Keratinocyte (primary cell): Measurements from ENCODE around the gene ANXA4. TPM values are rescaled to one million over a fixed set of nuclear protein-coding genes. Genes with fewer than 3 reads are reported as not detected.

Experiments
- DNase-seq: peaks from one replicate; pipeline ENCODE4 v3.0.0-alpha.2; 2011; ENCODE audit warnings: low read depth, missing footprints, low spot score
- FAIRE-seq: peaks from 2 replicates; lab custom pipeline; 2011; peaks lifted over from hg19 to GRCh38; lab: Jason Lieb, UNC
- H2AFZ ChIP-seq: 2 replicates; pipeline ENCODE4 v1.6.0; 2012; ENCODE audit warnings: low read length, control low read depth, inconsistent platforms; ENCODE audit not compliant: control insufficient read depth
- H3K27ac ChIP-seq: 2 replicates; pipeline ENCODE4 v1.5.1; 2011; ENCODE audit warnings: low read length; ENCODE audit not compliant: control insufficient read depth, insufficient read depth
- H3K27me3 ChIP-seq: 3 replicates; pipeline ENCODE4 v1.6.0; 2011; ENCODE audit warnings: low read length; ENCODE audit not compliant: control insufficient read depth, insufficient read depth; ENCODE audit errors: extremely low read depth
- H3K36me3 ChIP-seq, 2 experiments: 2 replicates in 1 of 2; 3 replicates in 1 of 2; pipeline ENCODE4 v1.5.1; 2011; ENCODE audit warnings: low read length in 2 of 2, mild to moderate bottlenecking in 1 of 2; ENCODE audit not compliant: control insufficient read depth in 2 of 2, insufficient read depth in 2 of 2; ENCODE audit errors: extremely low read depth in 1 of 2
- H3K4me1 ChIP-seq: 3 replicates; pipeline ENCODE4 v1.5.1; 2011; ENCODE audit warnings: low read length; ENCODE audit not compliant: control insufficient read depth, insufficient read depth; ENCODE audit errors: extremely low read depth
- H3K4me2 ChIP-seq: 3 replicates; pipeline ENCODE4 v1.6.0; 2011; ENCODE audit warnings: low read depth, low read length; ENCODE audit not compliant: control insufficient read depth, insufficient read depth; ENCODE audit errors: extremely low read depth
- H3K4me3 ChIP-seq, 3 experiments: fragments of 200-600 bp in 1 of 3; sonication (generic) in 1 of 3; 2 replicates in 2 of 3; 3 replicates in 1 of 3; pipeline ENCODE4 v1.5.1; 2011 to 2016; ENCODE audit warnings: low read length in 3 of 3, mild to moderate bottlenecking in 3 of 3, control low read depth in 2 of 3, inconsistent platforms in 1 of 3, low read depth in 1 of 3, mixed read lengths in 1 of 3, mixed run types in 1 of 3, moderate library complexity in 1 of 3; ENCODE audit not compliant: control insufficient read depth in 2 of 3, insufficient read depth in 2 of 3; ENCODE audit errors: extremely low read depth in 1 of 3
- H3K79me2 ChIP-seq: 2 replicates; pipeline ENCODE4 v1.6.0; 2012; ENCODE audit warnings: low read length; ENCODE audit not compliant: control insufficient read depth, insufficient read depth
- H3K9ac ChIP-seq: 3 replicates; pipeline ENCODE4 v1.6.0; 2011; ENCODE audit warnings: low read length; ENCODE audit not compliant: control insufficient read depth, insufficient read depth; ENCODE audit errors: extremely low read depth
- H3K9me1 ChIP-seq: 3 replicates; pipeline ENCODE4 v1.6.0; 2011; ENCODE audit warnings: low read length; ENCODE audit not compliant: control insufficient read depth, insufficient read depth; ENCODE audit errors: extremely low read depth
- H3K9me3 ChIP-seq: 2 replicates; pipeline ENCODE4 v1.5.1; 2012; ENCODE audit warnings: low read depth, low read length; ENCODE audit not compliant: control insufficient read depth
- H4K20me1 ChIP-seq: 3 replicates; pipeline ENCODE4 v1.6.0; 2011; ENCODE audit warnings: low read length; ENCODE audit not compliant: control insufficient read depth, insufficient read depth; ENCODE audit errors: extremely low read depth
- CTCF ChIP-seq, 3 experiments: IDR thresholded peaks in 1 of 3; conservative IDR thresholded peaks in 1 of 3; optimal IDR thresholded peaks in 1 of 3; 2 replicates in 2 of 3; 3 replicates in 1 of 3; pipeline versions ENCODE3 to v1.5.1; 2011; ENCODE audit warnings: low read length in 3 of 3, mild to moderate bottlenecking in 3 of 3, moderate library complexity in 2 of 3, control low read depth in 1 of 3, inconsistent platforms in 1 of 3; ENCODE audit not compliant: insufficient read depth in 2 of 3; ENCODE audit errors: extremely low read depth in 1 of 3
- EZH2 ChIP-seq: IDR thresholded peaks from one replicate; pipeline ENCODE4 v1.6.1; 2012; ENCODE audit warnings: inconsistent platforms, mild to moderate bottlenecking, low read length, moderate library complexity
- dilution Hi-C: fragments of 300-500 bp; cut with MboI; formaldehyde crosslinking; loops from one replicate; pipeline ENCODE4 v1.7.0; 2020; ENCODE audit warnings: low sequenced_read_pairs; ENCODE audit not compliant: extremely low pct_ligation_motif_present
- polyA plus RNA-seq, 5 experiments: library from polyadenylated mRNA; depleted of rRNA in 3 of 5; stranded (reverse) in 3 of 5; stranded (forward) in 1 of 5; unstranded in 1 of 5; fragments of >200 nt; gene quantifications; 1 replicate in 1 of 5; 2 replicates in 3 of 5; 3 replicates in 1 of 5; pipeline versions ENCODE4 v1.2.1 to v1.2.3, GENCODE V29; 2011 to 2012; ENCODE audit warnings: missing spikeins in 2 of 5, low read depth in 1 of 5, low replicate concordance in 1 of 5

Gene ANXA4
- polyA plus RNA-seq, 1 donor (not counting 4 experiments of a cell fraction or from before 2014, with no cell fraction given), result 209 TPM

- H3K4me1 ChIP-seq, result peaks cover 11% of the 10 kb centered on the region
- no peak overlapping the region for H3K4me2 ChIP-seq
- H3K9me3 ChIP-seq, result no peaks in the 10 kb centered on the region
- H2AFZ ChIP-seq, result no peak overlapping the region
- H3K79me2 ChIP-seq, result no peaks in the 10 kb centered on the region
- H3K36me3 ChIP-seq, result no peaks in the 10 kb centered on the region
- TF ChIP-seq CTCF (optimal IDR thresholded peaks at IDR 0.05 in 1 of 3, IDR thresholded peaks at IDR 0.05 in 1 of 3, conservative IDR thresholded peaks at IDR 0.05 in 1 of 3; ENCODE audit: extremely low read depth in 1 of 3, insufficient read depth in 2 of 3, low read length in 3 of 3) (no peak), EZH2 (no peak)
- H3K27me3 ChIP-seq, result no peaks in the 10 kb centered on the region
- no peak overlapping the region for H3K27ac ChIP-seq
- DNase-seq, result no peak
- no peaks in the 10 kb centered on the region for H4K20me1 ChIP-seq
- no peak overlapping the region for H3K4me3 ChIP-seq
- H3K9ac ChIP-seq, result no peak overlapping the region
- no peak for FAIRE-seq
- dilution Hi-C loops, result no loop called here
- H3K9me1 ChIP-seq, result no peaks in the 10 kb centered on the region
Measured at GRCh38 chr2:69717186-69717585, 24.7 kb upstream of the ANXA4 start.

- peaks cover 11% of the 10 kb centered on the region for H3K4me1 ChIP-seq
- H3K36me3 ChIP-seq, result no peaks in the 10 kb centered on the region
- no peaks in the 10 kb centered on the region for H3K79me2 ChIP-seq
- no peak overlapping the region for H3K4me3 ChIP-seq
- no peak overlapping the region for H2AFZ ChIP-seq
- no peak overlapping the region for H3K4me2 ChIP-seq
- no peaks in the 10 kb centered on the region for H3K9me1 ChIP-seq
- dilution Hi-C loops, result no loop called here
- H4K20me1 ChIP-seq, result no peaks in the 10 kb centered on the region
- no peaks in the 10 kb centered on the region for H3K27me3 ChIP-seq
- H3K9me3 ChIP-seq, result no peaks in the 10 kb centered on the region
- DNase-seq, result no peak
- TF ChIP-seq CTCF (optimal IDR thresholded peaks at IDR 0.05 in 1 of 3, IDR thresholded peaks at IDR 0.05 in 1 of 3, conservative IDR thresholded peaks at IDR 0.05 in 1 of 3; ENCODE audit: extremely low read depth in 1 of 3, insufficient read depth in 2 of 3, low read length in 3 of 3) (no peak), EZH2 (no peak)
- no peak overlapping the region for H3K9ac ChIP-seq
- no peak for FAIRE-seq
- H3K27ac ChIP-seq, result no peak overlapping the region
Measured at GRCh38 chr2:69717861-69718273, 24.1 kb upstream of the ANXA4 start.
